NCI-H82 (cell line): Measurements from ENCODE around the gene TGIF2LX.
A peak's percentile ranks its signal among the peaks of the same experiment; 100 is the strongest.
"Not testable (repeated sequence)": the region's sequence is repeated elsewhere in the genome, so short reads cannot be mapped to it uniquely, and the experiment has no call there.

Experiments used
- DNase-seq: peaks from one replicate; lab custom pipeline; 2025; lab: John Stamatoyannopoulos, UW

The TGIF2LX gene

GRCh38 chrX:89921665-89922064 lies at the start of gene TGIF2LX:
TGIF2LX (plus strand) TSS chrX:89921908; CDS start chrX:89922086, 178 bp downstream.
- peak; percentile 0 for DNase-seq

- DNase-seq: peak; percentile 0
These were observed 728 bp downstream of the TGIF2LX start for GRCh38 chrX:89922338-89922934.

GRCh38 chrX:89943077-89943476 lies 21.4 kb downstream of the TGIF2LX start:
- not testable (repeated sequence) for DNase-seq

GRCh38 chrX:89965588-89965987 lies 43.9 kb downstream of the TGIF2LX start:
- DNase-seq: not testable (repeated sequence)
